GM18505 (cell line): ENCODE data around the gene GNAL.
A peak's percentile ranks its signal among the peaks of the same experiment; 100 is the strongest.

Source experiments
- ATAC-seq: cut with Tn5 transposase; IDR thresholded peaks from one replicate; pipeline ENCODE4 v1.9.1; 2021; ENCODE audit not compliant: unreplicated experiment
- POLR2A ChIP-seq: IDR thresholded peaks from 4 replicates; pipeline ENCODE4 v1.6.1; 2011; ENCODE audit warnings: borderline replicate concordance; ENCODE audit not compliant: insufficient read depth, insufficient read length; ENCODE audit errors: extremely low read depth

Gene GNAL

DNA sequence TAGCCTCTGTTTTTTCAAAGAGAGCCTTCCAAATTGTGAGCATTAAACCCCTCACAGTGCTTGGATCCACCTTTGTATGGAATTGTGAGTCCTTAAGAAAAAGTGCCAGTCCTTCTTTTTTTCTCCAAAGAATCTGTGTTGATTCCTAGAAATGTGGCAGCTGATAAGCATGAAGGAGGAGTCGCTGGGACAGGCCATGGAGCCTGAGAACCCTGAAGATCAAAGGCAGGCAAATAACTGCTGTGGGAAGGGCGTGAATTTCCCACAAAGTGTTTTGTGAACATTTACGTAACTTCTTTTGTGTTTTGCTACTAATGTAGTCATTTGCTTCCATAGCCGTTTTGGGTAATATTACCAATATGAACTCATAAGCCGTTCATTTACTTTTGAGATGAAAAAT is 134.5 kb downstream of the GNAL start:
- ATAC-seq, result no peak
- TF ChIP-seq POLR2A, result no peak

- ATAC-seq, result no peak
These were observed 137.8 kb downstream of the GNAL start for GRCh38 chr18:11826836-11827235.

GRCh38 chr18:11828786-11829432 is 139.8 kb downstream of the GNAL start:
- ATAC-seq, result no peak
- TF ChIP-seq POLR2A, result no peak

More at GRCh38 chr18:11826836-11827235, 137.8 kb downstream of the GNAL start:
- no peak for TF ChIP-seq POLR2A

DNA sequence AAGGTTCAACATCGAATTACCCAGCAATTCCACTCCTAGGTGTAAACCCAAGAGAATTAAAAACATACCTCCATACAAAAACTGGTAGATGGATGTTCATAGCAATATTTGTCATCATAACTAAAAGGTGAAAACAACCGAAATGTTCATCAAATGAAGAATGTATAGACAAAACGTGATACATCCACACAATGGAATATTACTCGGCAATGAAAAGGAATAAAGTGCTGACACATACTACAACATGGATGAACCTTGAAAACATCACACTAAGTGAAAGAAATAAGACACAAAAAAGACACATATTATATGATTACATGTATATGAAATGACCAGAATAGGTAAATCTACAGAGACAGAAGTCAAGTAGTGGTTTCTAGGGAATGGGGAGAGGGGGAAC is 141.5 kb downstream of the GNAL start:
- no peak for TF ChIP-seq POLR2A
- no peak for ATAC-seq

DNA sequence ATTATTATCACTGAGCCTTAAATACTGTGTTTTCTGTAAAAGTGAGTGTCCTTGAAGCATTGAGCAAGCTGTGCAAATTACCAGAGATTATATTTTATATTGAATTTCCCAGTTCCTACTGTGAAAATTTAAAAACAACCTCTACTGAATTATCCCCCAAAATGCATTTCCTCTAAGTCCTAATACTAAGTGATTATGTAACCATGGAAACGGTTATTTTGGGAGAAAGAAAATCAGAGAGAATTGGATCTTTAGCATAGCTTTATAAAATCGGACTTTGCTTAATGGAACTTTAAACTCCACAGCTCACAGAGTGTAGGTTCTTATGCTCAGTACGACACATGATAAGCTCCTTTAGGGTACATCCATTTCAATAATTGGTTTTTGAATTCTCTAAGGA is 142.9 kb downstream of the GNAL start:
- TF ChIP-seq POLR2A, result no peak
- no peak for ATAC-seq

DNA sequence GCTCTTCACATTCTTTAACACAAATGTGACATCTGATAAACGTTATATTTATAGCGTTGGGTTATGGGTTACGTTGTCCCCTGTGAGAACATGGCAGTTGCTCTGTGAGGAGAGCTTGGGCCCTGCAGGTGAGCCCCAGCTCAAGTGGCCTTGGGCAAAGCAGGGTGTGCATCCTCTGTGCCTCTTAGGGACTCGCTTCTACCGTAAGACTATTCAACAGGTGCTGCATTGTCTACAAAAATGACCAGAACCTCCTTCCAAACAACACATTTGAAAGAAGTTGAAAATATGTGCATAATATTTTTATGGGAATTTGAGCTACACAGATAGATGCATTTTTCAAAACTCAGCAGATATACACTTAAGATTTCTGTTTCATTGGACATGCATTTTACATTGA is 145.7 kb downstream of the GNAL start:
- ATAC-seq, result no peak
- no peak for TF ChIP-seq POLR2A

DNA sequence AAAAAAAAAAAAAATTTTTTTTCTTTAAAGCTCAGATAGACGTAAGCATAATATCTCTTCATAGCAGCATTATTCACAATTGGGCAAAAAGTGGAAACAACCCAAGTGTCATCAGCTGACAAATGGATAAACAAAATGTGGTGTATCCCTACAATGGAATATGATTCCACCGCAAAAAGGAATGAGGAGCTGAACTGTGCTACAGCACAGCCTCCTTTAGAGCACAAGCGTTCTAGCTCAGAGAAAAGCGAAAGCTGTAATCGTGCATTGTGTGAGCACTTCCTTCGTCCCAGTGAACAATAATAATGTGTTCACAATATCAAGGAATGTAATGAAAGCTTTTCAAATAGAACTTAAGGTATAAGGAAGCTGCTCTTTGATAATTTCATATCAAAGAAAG is 150.5 kb downstream of the GNAL start:
- ATAC-seq, result no peak
- TF ChIP-seq POLR2A, result no peak

GRCh38 chr18:11840493-11840892 is 151.4 kb downstream of the GNAL start:
- TF ChIP-seq POLR2A, result no peak
- no peak for ATAC-seq

GRCh38 chr18:11842562-11842961 is 153.5 kb downstream of the GNAL start:
- no peak for ATAC-seq
- no peak for TF ChIP-seq POLR2A

DNA sequence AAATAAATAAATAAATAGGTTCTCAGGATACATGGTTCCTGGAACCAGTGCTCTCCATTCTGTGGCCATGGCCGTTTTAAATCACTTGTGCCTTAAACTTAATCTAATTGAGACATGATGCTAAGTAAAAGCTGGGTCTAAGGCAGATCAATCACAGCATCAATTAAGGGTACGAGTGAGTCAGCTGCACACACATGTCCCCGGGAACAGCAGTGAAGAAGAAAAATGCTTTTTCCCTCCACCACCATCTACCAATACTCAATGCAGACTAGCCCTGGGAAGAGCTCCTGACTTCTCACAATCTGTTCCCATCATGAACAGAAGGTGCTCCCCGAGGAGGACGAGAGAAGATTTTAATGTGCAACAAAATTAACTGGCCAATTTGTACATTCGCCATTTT is 155.4 kb downstream of the GNAL start:
- no peak for ATAC-seq
- TF ChIP-seq POLR2A, result no peak

DNA sequence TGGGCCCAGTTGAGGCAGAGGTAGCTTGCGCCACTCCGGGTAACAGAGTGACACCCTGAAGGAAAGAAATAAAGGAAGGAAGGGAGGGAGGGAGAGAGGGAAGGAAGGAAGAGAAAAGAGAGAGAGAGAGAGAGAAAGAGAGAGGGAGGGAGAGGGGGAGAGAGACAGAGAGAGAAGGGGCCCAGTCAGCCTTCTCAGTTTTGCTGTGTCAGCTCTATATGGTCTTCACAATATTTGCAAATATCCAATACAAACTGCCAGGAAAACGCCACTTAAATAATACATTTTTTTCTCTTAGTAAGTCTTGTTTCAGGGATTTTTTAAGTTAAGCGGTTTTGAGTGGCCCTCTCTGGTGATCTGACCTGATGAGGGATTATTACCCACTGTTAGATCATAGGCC is 156.6 kb downstream of the GNAL start:
- TF ChIP-seq POLR2A, result no peak
- no peak for ATAC-seq

DNA sequence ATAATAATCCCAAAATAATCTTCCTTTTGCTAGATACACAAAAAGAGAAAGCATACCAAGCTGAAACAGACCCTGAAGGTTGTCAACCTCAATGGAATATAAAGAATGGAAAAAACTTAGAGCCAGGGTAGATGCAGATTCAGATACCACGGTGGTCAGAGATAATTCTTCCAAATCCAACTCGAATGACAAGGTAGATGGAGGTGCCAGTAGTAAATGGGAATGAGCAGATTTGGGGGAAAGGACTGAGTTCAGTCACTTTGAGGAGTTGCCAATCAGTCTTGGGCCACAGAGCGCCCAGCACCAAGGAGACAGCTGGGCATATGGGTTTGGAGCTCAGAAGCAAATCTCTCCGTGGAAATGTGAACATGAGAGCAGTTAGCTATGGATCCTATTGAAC is 158.7 kb downstream of the GNAL start:
- no peak for ATAC-seq
- no peak for TF ChIP-seq POLR2A

GRCh38 chr18:11849279-11849678 is 160.2 kb downstream of the GNAL start:
- no peak for TF ChIP-seq POLR2A
- ATAC-seq, result no peak

- ATAC-seq, result no peak
- no peak for TF ChIP-seq POLR2A
These were observed 161.0 kb downstream of the GNAL start for GRCh38 chr18:11849841-11850634.

DNA sequence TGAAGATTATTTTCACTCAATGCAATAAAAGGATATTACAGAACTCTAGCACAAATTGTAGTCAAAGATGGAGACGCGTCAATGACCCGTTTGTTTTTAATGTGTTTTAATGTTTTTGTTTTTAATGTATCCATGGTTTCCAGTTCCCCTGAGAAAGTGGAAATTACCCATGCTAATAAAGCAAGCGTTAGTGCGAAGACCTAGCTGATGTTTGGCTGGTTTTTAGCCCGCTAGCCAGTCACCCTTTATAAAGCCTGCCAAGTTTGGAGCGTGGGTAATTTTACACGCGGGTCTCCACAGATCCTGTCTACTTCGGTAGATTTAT is 161.7 kb downstream of the GNAL start:
- peak; percentile 28 for ATAC-seq
- TF ChIP-seq POLR2A, result no peak

DNA sequence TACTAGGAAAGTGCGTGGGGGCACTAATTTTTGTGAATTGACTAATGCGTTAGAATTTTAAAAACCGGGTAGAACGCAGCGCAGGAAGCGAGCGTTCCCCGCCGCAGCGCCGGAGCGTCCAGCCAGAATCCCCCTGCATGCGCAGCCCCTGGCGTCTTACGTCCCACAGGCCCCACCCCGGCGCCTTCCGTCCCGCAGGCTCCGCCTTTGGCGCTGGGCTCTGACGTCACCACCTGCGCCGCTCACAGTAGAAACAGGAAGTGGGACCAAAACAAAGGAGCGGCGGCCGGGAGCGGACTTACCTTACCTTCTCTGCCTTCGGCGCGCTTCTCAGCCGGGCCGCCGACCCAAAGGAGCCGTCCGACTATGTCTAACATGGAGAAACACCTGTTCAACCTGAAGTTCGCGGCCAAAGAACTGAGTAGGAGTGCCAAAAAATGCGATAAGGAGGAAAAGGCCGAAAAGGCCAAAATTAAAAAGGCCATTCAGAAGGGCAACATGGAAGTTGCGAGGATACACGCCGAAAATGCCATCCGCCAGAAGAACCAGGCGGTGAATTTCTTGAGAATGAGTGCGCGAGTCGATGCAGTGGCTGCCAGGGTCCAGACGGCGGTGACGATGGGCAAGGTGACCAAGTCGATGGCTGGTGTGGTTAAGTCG is 162.2 kb downstream of the GNAL start, which contains the start of gene CHMP1B:
Gene CHMP1B, plus strand, starts transcription at position 268 of the 660 bp plus-strand sequence. Its CDS starts 99 bp downstream, at position 367.
- TF ChIP-seq POLR2A, result peak; percentile 94
- peak; percentile 92 for ATAC-seq
